OCI-LY7 (cell line): ENCODE data around the gene RNF215.

Experiments
- EZH2phosphoT487 ChIP-seq: fragments of 200-600 bp; sonication (generic); IDR thresholded peaks from 2 replicates; pipeline ENCODE4 v1.6.1; 2018; ENCODE audit warnings: low read depth, borderline replicate concordance, mild to moderate bottlenecking, mixed run types, antibody characterized with exemption, low read length, moderate library complexity, mixed read lengths
- TF ChIP-seq, protein P1 (sequence below): fragments of 200-600 bp; sonication (generic); conservative IDR thresholded peaks from 2 replicates; pipeline ENCODE4 v1.5.1; 2014; ENCODE audit warnings: mild to moderate bottlenecking, antibody characterized with exemption, low read length, moderate library complexity, mixed read lengths

DNA sequence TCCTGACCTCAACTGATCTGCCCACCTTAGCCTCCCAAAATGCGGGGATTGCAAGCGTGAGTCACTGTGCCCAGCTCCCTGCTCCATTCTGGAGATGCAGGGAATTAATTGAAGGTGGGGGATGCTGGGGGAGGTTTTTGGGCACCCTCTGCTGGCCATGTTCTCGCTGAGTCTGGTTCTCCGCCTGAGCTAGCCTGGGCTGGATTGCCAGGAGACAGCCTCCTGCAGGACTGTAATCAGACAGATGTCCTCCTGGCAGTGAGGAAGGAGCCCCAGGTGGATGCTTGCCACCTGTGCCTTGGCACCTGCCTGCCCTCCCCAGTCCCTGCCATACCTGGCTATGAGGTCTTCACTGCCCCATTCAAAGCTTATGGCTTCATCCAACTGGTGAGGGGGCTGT is 43.7 kb upstream of the RNF215 start:
- TF ChIP-seq, protein P1, sequence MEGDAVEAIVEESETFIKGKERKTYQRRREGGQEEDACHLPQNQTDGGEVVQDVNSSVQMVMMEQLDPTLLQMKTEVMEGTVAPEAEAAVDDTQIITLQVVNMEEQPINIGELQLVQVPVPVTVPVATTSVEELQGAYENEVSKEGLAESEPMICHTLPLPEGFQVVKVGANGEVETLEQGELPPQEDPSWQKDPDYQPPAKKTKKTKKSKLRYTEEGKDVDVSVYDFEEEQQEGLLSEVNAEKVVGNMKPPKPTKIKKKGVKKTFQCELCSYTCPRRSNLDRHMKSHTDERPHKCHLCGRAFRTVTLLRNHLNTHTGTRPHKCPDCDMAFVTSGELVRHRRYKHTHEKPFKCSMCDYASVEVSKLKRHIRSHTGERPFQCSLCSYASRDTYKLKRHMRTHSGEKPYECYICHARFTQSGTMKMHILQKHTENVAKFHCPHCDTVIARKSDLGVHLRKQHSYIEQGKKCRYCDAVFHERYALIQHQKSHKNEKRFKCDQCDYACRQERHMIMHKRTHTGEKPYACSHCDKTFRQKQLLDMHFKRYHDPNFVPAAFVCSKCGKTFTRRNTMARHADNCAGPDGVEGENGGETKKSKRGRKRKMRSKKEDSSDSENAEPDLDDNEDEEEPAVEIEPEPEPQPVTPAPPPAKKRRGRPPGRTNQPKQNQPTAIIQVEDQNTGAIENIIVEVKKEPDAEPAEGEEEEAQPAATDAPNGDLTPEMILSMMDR: peak; percentile 41; the same call in 1 of the 2 replicates
- no peak for TF ChIP-seq EZH2phosphoT487
